ENCODE data around the gene LONP1.

- TF ChIP-seq CTCF (IDR thresholded peaks at IDR 0.05) (no peak), POLR2A (IDR thresholded peaks at IDR 0.05) (no peak)
These were observed 1.2 kb downstream of the LONP1 start for GRCh38 chr19:5718579-5719273.

Data from thyroid gland (tissue), 4 donors.